IPS-NIHi7 (cell line): Measurements from ENCODE around the gene ABL2.
"Not testable (repeated sequence)": the region's sequence is repeated elsewhere in the genome, so short reads cannot be mapped to it uniquely, and the experiment has no call there.

Experiments
- DNase-seq: peaks from one replicate; pipeline ENCODE4 v3.0.0; 2012; ENCODE audit warnings: mixed read lengths; ENCODE audit errors: extremely low spot score

ABL2 gene

GRCh38 chr1:179217943-179218507, 11.5 kb downstream of the ABL2 start:
- DNase-seq = no peak

DNA sequence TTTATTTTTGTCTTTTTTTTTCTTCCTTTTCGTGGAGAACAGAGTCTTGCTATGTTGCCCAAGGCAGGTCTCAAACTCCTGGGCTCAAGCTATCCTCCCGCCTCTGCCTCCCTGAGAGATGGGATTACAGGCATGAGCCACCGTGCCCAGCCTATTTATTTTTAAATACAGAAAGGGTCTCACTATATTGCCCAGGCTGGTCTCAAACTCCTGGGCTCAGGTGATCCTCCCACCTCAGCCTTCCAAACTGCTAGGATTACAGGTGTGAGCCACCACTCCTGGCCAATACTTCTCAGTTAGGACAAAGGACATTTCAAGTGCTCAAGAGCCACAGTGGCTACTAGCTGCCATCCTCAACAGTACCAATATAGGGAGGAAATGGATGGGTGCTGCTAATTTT, 16.2 kb downstream of the ABL2 start:
- not testable (repeated sequence) for DNase-seq

DNA sequence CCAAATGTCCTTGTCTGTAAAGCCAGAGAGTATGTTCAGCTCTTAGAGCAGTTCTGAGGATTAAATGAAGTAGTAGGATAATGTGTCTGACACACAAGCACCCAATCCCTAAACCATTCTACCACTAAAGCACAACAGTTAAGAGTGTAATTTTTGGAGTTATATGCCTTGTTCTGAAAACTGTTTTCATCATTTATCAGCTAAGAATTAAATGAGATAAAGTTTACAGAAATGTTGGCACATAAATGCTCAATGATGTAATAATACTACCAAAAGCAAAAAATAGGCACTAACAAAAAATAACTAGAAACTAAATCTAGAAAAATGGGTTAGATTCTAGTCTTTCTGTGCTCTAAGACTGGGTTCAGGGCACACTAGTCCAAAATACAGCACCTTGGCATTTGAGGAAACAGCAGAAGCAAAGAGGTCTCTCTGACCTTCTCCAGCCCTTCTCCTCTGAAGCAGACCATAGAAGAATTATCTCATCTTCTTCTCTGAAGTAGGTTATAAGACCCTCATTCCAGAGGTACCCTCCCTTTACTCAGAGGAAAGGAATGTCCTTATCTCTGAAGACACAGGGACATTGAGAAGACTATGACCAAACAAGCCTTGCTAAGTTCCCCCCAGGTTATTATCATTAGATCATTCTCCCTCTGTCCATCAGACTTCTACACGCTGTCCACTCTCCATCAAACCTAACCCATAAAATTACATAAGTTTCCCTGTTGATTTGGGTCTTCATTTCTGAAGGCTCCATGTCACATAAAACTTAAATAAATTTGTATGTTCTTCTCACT, 20.6 kb downstream of the ABL2 start:
- no peak for DNase-seq

- DNase-seq = no peak
These were observed 22.7 kb downstream of the ABL2 start for GRCh38 chr1:179206812-179207211.

- DNase-seq = no peak
These were observed 24.2 kb downstream of the ABL2 start for GRCh38 chr1:179205284-179205683.

DNA sequence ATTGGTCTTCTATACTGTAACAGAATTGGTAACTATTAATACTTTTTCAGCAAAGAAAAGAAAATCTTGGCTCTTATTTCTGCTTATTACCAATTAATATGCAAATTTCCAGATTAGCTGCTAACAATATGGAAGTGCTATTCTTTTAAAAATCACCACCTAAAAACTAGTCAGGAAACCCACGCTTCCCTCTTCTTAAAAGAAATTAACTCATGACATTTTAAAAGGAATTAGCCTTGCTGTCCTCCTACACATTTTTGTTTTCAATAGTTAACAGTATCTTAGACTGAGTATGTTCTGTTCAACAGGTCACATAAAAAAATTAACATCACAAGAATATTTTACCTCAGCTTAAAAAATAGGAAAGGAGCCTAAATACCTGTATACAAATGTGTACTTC, 27.3 kb downstream of the ABL2 start:
- DNase-seq = no peak

- no peak for DNase-seq
These were observed 28.9 kb downstream of the ABL2 start for GRCh38 chr1:179200586-179200985.

GRCh38 chr1:179197690-179198297, 31.7 kb downstream of the ABL2 start:
- DNase-seq = no peak

DNA sequence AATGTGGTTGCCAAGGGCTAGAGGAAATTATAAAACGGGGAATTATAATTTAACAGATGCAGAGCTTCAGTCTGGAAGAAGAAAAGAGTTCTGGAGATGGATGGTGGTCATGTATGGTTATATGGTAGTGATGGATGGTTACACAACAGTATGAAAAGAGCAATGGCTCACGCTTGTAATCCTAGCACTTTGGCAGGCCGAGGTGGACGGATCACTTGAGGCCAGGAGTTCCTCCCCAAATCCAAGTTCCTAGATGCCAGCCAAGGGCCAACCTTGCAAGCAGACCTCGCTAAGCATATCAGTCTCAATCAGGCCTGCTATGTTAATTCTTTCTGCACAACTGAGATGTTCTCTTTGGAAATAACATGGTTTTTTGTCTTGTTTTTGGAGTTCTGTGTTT, 33.6 kb downstream of the ABL2 start:
- not testable (repeated sequence) for DNase-seq

- no peak for DNase-seq
These were observed 34.1 kb downstream of the ABL2 start for GRCh38 chr1:179195376-179195775.

- no peak for DNase-seq
These were observed 35.4 kb downstream of the ABL2 start for GRCh38 chr1:179194068-179194537.

DNA sequence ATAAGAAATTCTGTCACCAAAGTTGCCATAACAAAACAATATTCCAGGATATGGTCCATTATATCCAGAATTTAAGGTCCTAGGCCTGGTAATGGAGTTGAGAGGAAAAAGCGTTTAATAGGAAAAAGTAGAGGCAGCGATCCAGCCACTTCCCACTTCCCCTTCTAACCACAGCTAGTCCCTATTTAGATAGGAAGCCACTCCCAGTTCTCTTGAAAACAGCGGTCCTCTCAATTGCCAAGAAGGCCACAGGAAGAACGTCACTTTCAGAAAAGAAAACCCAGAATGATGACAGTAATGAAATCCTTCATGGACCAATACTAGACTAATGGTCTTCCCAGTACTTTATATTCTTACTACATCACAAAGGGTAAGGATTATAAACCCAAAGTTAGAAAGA, 38.6 kb downstream of the ABL2 start:
- DNase-seq = no peak

- no peak for DNase-seq
These were observed 41.6 kb downstream of the ABL2 start for GRCh38 chr1:179187735-179188471.

DNA sequence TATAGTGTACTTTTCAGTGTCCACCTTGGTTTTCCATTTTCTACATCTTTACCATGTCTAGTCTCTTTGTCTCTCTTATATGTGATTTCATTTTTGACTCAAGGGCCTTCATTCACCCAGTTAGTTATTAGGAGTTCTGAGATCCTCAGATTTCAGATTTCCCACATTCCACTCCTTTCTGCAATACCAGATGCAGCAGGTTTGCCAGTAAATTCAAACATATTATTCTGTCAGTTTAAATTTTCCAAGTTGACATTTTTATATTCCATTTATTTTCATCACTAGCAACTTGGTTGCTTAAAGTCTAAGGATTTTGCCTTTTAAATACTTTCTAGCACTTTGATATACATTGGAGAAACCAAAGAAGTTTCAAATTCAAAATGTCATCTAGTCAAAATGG, 42.4 kb downstream of the ABL2 start:
- DNase-seq = no peak

- DNase-seq = no peak
These were observed 45.1 kb downstream of the ABL2 start for GRCh38 chr1:179184403-179184802.

GRCh38 chr1:179183857-179184256, 45.6 kb downstream of the ABL2 start:
- DNase-seq = no peak

DNA sequence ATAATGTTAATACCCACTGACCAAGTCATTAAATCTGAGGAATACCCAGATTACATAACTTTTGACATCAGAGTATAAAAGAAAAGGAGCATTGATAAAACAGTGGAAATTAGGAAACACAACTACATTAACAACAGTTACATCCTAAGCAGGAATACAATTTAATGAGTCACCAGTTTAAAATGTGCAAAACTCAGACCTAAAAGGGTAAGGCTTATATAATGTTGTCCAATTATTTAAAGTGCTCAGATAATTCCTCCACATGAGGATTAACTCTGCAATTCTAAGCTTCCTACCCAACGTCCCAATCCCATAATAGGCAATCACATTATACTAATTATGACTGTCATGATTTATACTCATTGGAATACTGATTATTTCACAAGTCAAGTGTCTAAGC, 50.5 kb downstream of the ABL2 start:
- DNase-seq = no peak

DNA sequence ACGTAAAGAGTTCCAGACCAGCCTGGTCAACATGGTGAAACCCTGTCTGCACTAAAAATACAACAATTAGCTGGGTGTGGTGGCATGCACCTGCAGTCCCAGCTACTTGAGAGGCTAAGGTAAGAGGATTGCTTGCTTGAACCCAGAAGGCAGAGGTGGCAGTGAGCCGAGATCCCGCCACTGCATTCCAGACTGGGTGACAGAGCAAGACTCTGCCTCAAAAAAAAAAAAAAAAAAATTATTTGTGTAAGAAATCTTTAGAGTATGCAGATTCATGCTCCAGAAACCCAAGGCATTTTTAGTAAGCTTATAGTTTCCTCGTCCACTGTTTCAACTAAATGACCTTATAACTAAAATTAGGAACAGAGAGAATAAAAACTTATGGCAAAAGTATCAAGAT, 51.3 kb downstream of the ABL2 start:
- no peak for DNase-seq

GRCh38 chr1:179177615-179178014, 51.9 kb downstream of the ABL2 start:
- DNase-seq = no peak

DNA sequence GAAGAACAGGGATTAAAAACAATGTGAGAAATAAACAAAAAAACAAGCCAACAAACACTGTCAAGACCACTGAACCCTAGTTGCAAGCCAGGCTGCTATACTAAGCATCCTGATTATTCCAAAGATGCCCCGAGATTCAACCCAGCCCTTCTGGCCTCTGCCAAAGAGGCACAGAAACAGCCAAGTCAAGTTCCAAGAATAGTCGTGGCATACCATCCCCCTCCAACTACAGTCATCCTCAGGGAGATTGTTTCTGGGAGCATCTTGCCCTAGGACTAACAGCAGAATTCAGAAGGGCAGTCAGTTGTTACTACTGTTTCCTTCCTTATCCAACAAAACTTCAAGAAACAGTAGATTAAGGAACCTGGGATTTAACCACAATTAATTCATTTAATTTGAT, 52.3 kb downstream of the ABL2 start:
- DNase-seq = no peak

GRCh38 chr1:179175011-179175841, 54.3 kb downstream of the ABL2 start:
- DNase-seq = no peak

GRCh38 chr1:179170468-179170770, 59.1 kb downstream of the ABL2 start:
- DNase-seq = not testable (repeated sequence)
